GM19395 (cell line): Measurements from ENCODE around the gene ZIC2.
"Not testable (repeated sequence)": the region's sequence is repeated elsewhere in the genome, so short reads cannot be mapped to it uniquely, and the experiment has no call there.

Source experiments
- ATAC-seq: cut with Tn5 transposase; IDR thresholded peaks from one replicate; pipeline ENCODE4 v1.9.1; 2021; ENCODE audit warnings: mild to moderate bottlenecking, moderate library complexity; ENCODE audit not compliant: unreplicated experiment

The ZIC2 gene

DNA sequence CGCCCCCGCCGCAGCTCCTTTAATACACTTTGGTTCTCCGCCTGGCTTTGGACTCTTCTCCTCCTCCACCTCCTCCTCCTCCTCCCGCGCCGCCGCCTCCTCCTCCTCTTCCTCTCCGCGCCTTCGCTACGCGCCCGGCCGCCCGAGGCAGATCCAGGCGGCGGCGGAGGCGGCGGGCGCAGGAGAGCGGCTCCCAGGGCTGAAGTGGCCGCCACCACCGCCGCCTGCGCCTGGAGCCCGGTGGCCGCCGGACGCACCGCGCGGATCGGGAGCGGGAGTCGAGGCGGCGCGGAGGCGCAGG is at the start of gene ZIC2:
Gene ZIC2, plus strand, starts transcription at position 50 of the 301 bp plus-strand sequence. CDS start 281 bp downstream, outside the sequence.
- no peak for ATAC-seq

GRCh38 chr13:99932912-99933311 is 48.7 kb upstream of the ZIC2 start:
- no peak for ATAC-seq

GRCh38 chr13:99935772-99936171 is 45.8 kb upstream of the ZIC2 start:
- ATAC-seq: no peak

DNA sequence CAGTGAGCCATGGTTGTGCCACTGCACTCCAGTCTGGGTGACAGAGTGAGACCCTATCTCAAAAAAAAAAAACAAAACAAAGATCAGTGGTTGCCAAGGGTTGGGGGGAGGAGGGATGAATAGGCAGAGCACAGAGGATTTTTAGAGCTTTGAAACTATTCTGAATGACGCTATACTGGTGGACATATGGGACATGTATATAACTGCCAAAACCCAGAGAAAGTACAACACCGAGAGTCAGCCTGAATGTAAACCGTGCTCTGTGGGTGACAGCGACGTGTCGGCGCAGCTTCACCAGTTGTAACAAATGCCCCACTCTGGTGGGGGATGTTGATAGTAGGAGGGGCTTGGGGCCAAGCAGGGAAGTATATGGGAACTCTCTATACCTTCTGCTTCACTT is 42.9 kb upstream of the ZIC2 start:
- no peak for ATAC-seq

- no peak for ATAC-seq
Observed at GRCh38 chr13:99941086-99941485, 40.5 kb upstream of the ZIC2 start.

DNA sequence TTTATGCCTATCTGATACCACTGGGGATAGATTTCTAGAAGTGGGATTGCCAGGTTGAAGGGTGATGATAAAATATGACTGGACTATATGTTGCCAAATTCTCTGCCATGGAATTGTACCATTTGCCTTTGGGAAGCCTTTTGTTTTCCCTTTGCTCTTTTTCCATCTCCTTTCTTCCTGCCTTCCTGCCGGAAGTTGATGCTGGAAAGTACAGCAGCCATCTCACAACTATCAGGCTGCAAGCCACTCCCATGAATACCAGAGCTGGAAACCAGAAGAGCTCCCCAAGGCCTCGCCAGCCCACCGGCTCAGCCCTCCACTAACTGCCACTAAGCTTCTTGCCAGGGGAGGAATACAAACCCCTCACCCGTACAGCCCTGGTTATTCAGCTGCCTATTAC is 39.7 kb upstream of the ZIC2 start:
- no peak for ATAC-seq

DNA sequence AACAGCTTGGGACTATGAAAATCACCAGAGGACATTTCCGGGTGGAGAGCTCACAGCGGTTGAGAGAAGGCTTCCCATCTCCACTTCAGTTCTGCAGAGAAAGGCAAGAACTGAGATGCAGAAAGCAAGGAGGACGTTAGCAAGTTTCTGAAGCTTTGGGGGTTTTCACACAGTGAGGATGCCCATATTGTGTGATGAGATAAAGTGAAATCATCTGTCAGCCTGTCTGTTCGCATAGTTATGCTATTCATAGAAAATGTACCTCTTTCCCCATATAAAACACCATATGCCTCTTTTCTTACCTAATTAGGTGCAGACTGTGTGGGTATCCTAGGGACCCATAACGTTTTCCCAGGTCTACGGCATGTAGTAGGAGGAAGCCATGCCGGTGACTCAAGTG is 37.5 kb upstream of the ZIC2 start:
- no peak for ATAC-seq

- no peak for ATAC-seq
Observed at GRCh38 chr13:99944606-99945005, 37.0 kb upstream of the ZIC2 start.

DNA sequence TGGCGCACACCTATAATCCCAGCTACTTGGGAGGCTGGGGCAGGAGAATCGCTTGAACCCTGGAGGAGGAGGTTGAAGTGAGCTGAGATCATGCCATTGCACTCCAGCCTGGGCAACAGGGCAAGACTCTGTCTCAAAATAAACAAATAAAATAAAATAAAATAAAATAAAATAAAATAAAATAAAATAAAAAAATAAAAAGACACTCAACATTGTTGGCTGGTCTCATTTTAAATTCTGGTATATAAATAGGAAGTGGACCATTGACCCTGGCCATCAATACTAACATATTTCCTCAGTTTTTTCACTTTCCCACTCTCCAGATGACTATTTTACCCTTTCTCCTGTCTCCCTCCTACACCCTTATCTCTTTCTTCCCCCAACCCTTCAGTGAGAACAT is 36.1 kb upstream of the ZIC2 start:
- not testable (repeated sequence) for ATAC-seq

DNA sequence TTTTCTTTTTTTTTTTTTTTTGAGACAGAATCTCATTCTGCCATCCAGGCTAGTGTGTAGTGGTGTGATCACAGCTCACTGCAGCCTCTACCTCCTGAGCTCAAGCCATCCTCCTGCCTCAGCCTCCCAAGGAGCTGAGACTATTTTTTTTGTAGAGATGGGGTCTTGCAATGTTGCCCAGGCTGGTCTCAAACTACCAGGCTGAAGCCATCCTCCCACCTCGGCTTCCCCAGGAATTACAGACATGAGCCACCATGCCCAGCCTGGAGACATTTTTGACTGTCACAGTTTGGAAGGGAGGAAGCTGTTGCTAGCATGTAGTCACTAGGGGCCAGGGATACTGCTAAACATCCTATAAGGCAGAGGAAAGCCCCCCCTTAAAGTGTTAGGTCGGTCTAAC is 33.9 kb upstream of the ZIC2 start:
- ATAC-seq: no peak

DNA sequence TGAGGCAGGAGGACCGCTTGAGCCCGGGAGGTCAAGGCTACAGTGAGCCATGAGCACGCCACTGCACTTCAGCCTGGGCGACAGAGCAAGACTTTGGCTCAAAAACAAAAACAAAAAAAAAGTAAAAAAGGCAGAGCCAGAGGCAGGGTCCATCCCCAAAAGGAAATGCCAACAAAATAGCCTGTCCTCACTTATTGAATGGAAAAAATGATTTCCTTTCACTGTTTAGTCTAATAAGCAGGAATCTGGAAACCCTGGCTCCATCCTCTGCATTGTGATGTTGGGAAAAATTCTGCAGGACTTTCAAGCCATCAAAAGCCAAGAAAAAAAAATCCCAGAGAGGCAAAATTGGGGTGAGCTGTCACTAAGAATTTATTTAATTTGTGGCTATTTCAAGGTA is 33.2 kb upstream of the ZIC2 start:
- no peak for ATAC-seq

DNA sequence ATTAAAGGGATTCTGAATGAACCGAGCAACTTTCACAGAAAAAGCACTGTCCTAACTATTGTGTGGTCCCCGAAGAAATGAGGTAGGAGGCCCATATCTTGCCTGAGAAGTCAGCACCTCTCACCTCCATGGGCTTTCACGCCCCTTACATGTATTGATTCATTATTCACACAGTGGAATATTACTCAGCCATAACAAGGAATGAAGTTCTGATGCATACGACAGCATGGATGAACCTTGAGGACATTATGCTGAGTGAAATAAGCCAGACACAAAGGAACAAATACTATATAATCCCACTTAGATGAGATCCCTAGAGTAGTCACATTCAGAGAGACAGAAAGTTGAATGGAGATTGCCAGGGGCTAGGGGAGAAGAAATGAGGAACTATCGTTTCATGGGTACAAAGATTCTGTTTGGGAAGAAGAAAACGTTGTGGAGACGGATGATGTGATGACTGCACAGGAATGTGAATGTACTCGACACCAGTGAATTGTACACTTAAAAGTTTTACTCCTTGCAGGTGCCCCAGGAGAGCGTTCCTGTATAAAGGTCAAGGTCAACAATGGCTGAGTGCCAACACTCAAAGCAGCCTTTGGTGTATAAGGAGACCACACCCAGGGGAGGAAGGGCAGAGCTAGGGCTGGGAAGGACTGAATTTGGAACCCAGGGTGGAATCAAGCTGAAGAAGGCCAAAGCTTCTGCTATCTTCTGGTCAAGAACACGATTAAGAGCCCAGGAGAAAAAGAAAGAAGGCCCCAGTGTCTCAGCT is 32.5 kb upstream of the ZIC2 start:
- no peak for ATAC-seq

DNA sequence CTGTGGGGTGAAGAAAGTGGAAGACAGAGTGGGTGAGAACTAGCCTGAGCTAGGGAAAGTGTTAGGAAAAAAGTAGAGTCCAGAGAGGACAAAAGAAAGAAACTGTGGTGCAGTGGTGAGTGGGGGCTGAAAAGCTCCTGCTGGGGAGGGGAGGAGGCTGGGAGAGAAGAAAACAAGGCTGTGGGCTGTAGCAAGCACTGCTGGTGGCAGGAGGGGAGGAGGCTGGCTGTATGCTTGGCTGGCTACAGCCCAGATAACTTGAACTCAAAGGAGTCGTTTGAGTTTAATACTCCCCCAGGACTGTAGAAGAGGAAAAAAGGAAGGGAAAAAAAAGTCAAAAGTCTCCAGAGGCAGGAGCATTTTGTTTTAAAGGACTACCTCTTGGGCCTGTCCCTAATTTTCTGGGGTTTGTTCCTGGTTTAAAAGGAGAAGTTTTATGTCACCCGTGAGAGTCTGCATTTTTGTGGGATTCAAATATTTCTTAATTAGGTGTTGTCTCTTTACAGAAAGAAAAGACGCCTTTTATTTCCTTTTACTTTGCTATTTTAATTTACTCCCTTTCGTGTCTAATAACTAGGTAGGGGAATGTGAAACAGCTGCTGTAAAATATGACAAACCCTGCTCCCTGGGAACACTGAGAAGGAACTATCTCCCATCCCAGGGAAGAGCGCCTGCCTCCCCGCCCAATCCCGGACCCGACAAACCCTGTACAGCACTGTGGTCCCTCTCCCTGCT is 31.7 kb upstream of the ZIC2 start:
- ATAC-seq: no peak

- ATAC-seq: not testable (repeated sequence)
Observed at GRCh38 chr13:99951666-99952065, 29.9 kb upstream of the ZIC2 start.

GRCh38 chr13:99953138-99953755 is 28.3 kb upstream of the ZIC2 start:
- ATAC-seq: no peak

GRCh38 chr13:99955107-99955746 is 26.4 kb upstream of the ZIC2 start:
- ATAC-seq: no peak

DNA sequence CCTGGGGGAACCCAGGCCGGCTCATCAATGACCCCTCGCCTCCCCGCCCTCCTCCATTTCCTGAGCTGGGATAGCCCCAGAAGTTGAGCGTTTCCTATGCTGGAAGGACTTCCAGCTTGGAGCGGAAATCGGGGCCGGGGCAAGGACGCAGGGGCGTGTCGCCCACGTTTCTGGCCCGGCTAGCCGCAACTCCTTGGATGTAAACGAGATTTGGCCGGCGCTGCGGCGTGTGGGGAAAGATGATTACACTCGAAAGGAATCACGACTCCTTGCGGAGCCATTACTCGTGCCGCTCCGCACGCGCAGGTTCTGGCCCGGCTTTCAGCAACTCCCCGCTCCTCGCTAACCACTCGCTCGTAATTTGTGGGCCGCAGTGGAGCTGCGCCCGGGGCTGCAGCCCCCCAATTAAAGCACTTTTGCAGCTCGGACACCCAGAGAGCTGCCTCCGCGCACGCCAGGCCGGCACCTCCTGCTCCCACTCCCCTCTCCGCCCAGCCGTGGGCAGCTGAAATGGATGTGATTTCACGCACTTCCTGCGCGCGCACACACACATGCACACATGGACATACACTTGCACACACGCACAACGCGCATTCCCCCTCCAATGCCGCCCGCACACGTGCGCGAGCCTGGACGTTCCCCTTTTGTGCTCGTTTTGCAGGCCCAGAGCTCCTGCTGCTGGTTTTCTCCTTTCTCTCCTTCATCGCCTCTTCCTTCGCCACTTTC is 25.7 kb upstream of the ZIC2 start:
- ATAC-seq: no peak

GRCh38 chr13:99956473-99957349 is 24.9 kb upstream of the ZIC2 start:
- no peak for ATAC-seq

- ATAC-seq: no peak
Observed at GRCh38 chr13:99958406-99959126, 23.0 kb upstream of the ZIC2 start.
